Cardiac muscle cell (in vitro differentiated cells and primary cell): ENCODE results near the gene WDR35. TPM values are rescaled to one million over a fixed set of nuclear protein-coding genes. Genes with fewer than 3 reads are reported as not detected.
A peak's percentile ranks its signal among the peaks of the same experiment; 100 is the strongest.

Source experiments
- DNase-seq, 2 donors: peaks; one replicate each; pipeline versions ENCODE4 v3.0.0 to v3.0.0-alpha.2; 2010 to 2017; ENCODE audit warnings: low read depth in 1 of 2, low spot score in 1 of 2
- H3K27ac ChIP-seq: fragments of 200-600 bp; sonication (generic); 2 replicates; pipeline ENCODE4 v1.5.1; 2016
- H3K27me3 ChIP-seq: fragments of 200-600 bp; sonication (generic); 2 replicates; pipeline ENCODE4 v1.6.0; 2016; ENCODE audit warnings: control low read depth
- H3K36me3 ChIP-seq: fragments of 200-600 bp; sonication (generic); 2 replicates; pipeline ENCODE4 v1.5.1; 2016; ENCODE audit warnings: control low read depth
- H3K4me1 ChIP-seq: fragments of 200-600 bp; sonication (generic); 2 replicates; pipeline ENCODE4 v1.8.1; 2017; ENCODE audit warnings: low read depth, mild to moderate bottlenecking, mixed run types
- H3K4me3 ChIP-seq: fragments of 200-600 bp; sonication (generic); 2 replicates; pipeline ENCODE4 v1.5.1; 2016; ENCODE audit warnings: mild to moderate bottlenecking
- H3K9me3 ChIP-seq: fragments of 200-600 bp; sonication (generic); 2 replicates; pipeline ENCODE4 v1.5.1; 2017; ENCODE audit warnings: low read depth, mild to moderate bottlenecking, control low read depth
- polyA plus RNA-seq: library from polyadenylated mRNA; unstranded; fragments of >200 nt; fragmentation: Nextera tagmentation; extraction: Ambion mirVana; gene quantifications from 2 replicates; pipeline ENCODE4 v1.2.1, GENCODE V29; 2016
- total RNA-seq: library from RNA; depleted of rRNA; stranded (reverse); fragments of >200 nt; gene quantifications from 2 replicates; pipeline ENCODE4 v1.2.3, GENCODE V29; 2016
- TF ChIP-seq, protein P1 (sequence below): IDR thresholded peaks from 2 replicates; pipeline ENCODE4 v1.5.1; 2012; ENCODE audit warnings: low read depth, mild to moderate bottlenecking, low read length

WDR35 gene
- total and polyA plus RNA-seq, 2 experiments from 2014 or later = 4.8 to 10.1 TPM

DNA sequence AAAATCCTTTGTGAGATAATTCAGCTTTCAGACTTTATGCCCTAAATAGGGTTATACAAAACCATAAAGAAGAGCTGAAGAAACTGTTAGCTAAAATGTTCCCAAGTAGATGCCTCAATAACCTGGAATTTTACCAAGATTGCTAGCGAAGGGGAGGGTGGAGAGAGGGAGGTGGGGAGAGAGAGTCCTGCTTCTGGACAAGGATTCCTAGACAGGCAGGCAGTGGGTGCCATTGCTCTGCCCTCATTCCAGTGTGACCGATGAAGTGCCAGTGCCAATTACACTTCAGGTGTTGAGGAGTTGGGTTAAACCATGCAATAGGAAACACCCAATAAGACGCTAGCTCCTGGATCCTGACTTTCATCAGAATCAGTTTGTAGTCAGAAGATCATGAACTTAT is 43.4 kb upstream of the WDR35 start:
- no peaks in the 10 kb centered on the region for H3K27me3 ChIP-seq
- peak overlapping the region; percentile 97 for H3K27ac ChIP-seq
- no peak for DNase-seq
- peaks cover 61% of the 10 kb centered on the region for H3K36me3 ChIP-seq
- no peaks in the 10 kb centered on the region for H3K9me3 ChIP-seq
- TF ChIP-seq, protein P1, sequence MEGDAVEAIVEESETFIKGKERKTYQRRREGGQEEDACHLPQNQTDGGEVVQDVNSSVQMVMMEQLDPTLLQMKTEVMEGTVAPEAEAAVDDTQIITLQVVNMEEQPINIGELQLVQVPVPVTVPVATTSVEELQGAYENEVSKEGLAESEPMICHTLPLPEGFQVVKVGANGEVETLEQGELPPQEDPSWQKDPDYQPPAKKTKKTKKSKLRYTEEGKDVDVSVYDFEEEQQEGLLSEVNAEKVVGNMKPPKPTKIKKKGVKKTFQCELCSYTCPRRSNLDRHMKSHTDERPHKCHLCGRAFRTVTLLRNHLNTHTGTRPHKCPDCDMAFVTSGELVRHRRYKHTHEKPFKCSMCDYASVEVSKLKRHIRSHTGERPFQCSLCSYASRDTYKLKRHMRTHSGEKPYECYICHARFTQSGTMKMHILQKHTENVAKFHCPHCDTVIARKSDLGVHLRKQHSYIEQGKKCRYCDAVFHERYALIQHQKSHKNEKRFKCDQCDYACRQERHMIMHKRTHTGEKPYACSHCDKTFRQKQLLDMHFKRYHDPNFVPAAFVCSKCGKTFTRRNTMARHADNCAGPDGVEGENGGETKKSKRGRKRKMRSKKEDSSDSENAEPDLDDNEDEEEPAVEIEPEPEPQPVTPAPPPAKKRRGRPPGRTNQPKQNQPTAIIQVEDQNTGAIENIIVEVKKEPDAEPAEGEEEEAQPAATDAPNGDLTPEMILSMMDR = no peak
- no peak overlapping the region for H3K4me3 ChIP-seq
- peaks cover 53% of the 10 kb centered on the region for H3K4me1 ChIP-seq

GRCh38 chr2:20030224-20030623 is 40.3 kb upstream of the WDR35 start:
- Histone ChIP-seq H3K36me3 (peaks cover 52% of the 10 kb centered on the region), H3K4me1 (peaks cover 41% of the 10 kb centered on the region), H3K27me3 (no peaks in the 10 kb centered on the region), H3K9me3 (no peaks in the 10 kb centered on the region), H3K27ac (no peak overlapping the region), H3K4me3 (no peak overlapping the region)
- no peak for DNase-seq
- TF ChIP-seq, protein P1 = no peak

- H3K27ac ChIP-seq = peak overlapping the region; percentile 88
Measured at GRCh38 chr2:20027705-20028434, 38.0 kb upstream of the WDR35 start.

GRCh38 chr2:20027260-20027677 is 37.4 kb upstream of the WDR35 start:
- Histone ChIP-seq H3K4me1 (peaks cover 25% of the 10 kb centered on the region), H3K4me3 (no peak overlapping the region), H3K36me3 (peaks cover 26% of the 10 kb centered on the region), H3K9me3 (no peaks in the 10 kb centered on the region), H3K27me3 (no peaks in the 10 kb centered on the region), H3K27ac (peak overlapping the region; percentile 88)
- TF ChIP-seq, protein P1 = no peak
- no peak for DNase-seq

More at GRCh38 chr2:20027705-20028434, 38.0 kb upstream of the WDR35 start:
- peak in 1 of 2 donors; percentile 65 for DNase-seq
- H3K9me3 ChIP-seq = no peaks in the 10 kb centered on the region
- H3K36me3 ChIP-seq = peaks cover 32% of the 10 kb centered on the region
- H3K4me1 ChIP-seq = peaks cover 26% of the 10 kb centered on the region
- TF ChIP-seq, protein P1 = no peak
- H3K4me3 ChIP-seq = no peak overlapping the region
- no peaks in the 10 kb centered on the region for H3K27me3 ChIP-seq

DNA sequence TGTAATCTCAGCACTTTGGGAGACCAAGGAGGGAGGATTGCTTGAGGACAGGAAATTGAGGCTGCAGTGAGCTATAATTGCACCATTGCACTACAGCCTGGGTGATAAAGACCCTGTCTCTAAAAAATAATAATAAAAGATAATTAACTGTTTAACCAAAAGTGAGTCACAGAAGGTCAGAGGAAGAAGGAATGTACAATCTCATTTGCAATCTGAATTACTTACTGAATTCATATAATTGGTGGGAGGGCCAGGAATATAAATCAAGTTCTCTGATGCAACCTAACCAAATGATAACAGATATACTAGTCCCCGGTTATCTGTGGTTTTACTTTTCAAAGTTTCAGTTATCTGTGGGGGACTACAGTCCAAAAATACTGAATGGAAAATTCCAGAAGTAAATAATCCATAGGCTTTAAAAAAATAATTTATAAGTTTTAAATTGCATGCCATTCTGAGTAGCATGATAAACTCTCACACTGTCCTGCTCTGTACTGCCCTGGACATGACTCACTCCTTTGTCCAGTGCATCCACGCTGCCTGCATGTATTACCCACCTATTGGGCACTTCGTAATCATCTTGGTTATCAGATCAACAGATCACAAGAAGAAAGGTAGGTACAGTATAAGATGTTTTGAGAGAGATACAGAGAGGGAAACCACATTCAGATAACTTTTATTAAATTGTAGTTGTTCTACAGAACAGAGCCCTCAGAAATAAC is 35.3 kb upstream of the WDR35 start:
- TF ChIP-seq, protein P1 = no peak
- Histone ChIP-seq H3K9me3 (no peaks in the 10 kb centered on the region), H3K4me3 (no peak overlapping the region), H3K4me1 (peaks cover 25% of the 10 kb centered on the region), H3K27ac (no peak overlapping the region), H3K27me3 (no peaks in the 10 kb centered on the region), H3K36me3 (peaks cover 8% of the 10 kb centered on the region)
- DNase-seq = no peak
